ENCODE results near the gene LDLRAD3.

The LDLRAD3 gene

DNA sequence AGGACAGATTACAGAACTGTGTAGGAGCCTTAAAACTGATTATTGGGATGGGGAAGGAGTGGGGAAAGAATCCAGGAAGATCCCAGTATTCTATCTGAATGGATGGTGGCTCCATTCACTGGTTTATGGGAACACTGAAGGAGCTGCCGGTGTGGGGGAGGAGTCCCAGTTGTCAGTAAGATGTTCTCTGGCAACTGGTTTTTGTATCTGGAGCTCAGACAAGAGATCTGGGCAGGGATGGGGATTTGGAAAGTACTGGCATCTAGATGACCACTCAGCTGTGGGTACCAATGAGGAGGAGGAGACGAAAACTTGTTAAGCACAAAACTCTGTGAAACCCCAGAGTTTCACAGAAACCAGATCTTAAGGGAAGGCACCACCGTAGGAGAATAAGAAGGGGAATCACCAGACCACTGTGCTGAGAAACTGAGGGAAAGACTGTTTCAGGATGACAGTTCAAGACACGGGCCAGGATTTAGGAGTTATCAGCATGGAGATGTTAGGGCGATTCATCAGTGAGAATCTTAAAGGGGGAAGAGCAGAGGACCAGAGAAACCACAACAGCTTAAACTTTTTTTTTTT is 28.1 kb downstream of the LDLRAD3 start:
- Histone ChIP-seq H3K9me3 (ENCODE audit: insufficient read depth, low read length, severe bottlenecking) (no peaks in the 10 kb centered on the region), H3K27me3 (ENCODE audit: insufficient read depth, low read length, poor library complexity) (no peaks in the 10 kb centered on the region), H4K20me1 (ENCODE audit: insufficient read depth, low read length) (no peaks in the 10 kb centered on the region), H3K27ac (ENCODE audit: low read length) (no peak overlapping the region), H2AFZ (ENCODE audit: low read depth, low read length) (no peak overlapping the region), H3K36me3 (ENCODE audit: insufficient read depth, low read length) (no peaks in the 10 kb centered on the region), H3K79me2 (ENCODE audit: insufficient read depth, low read length) (no peaks in the 10 kb centered on the region), H3K9ac (ENCODE audit: low read depth, low read length) (no peak overlapping the region), H3K4me1 (ENCODE audit: insufficient read depth, low read length) (no peaks in the 10 kb centered on the region), H3K4me3 (ENCODE audit: low read depth in 1 of 2, low read length in 2 of 2) (no peak overlapping the region), H3K4me2 (ENCODE audit: insufficient read depth, low read length) (no peak overlapping the region)
- ATAC-seq (ENCODE audit: insufficient read depth, low read depth) (no peak), DNase-seq (no peak)
- TF ChIP-seq EZH2 (IDR thresholded peaks at IDR 0.05; ENCODE audit: borderline replicate concordance, low read depth, low read length, severe bottlenecking) (no peak), CTCF (IDR thresholded peaks at IDR 0.05; ENCODE audit: borderline replicate concordance, extremely low read depth, low read length, poor library complexity, severe bottlenecking) (no peak)

DNA sequence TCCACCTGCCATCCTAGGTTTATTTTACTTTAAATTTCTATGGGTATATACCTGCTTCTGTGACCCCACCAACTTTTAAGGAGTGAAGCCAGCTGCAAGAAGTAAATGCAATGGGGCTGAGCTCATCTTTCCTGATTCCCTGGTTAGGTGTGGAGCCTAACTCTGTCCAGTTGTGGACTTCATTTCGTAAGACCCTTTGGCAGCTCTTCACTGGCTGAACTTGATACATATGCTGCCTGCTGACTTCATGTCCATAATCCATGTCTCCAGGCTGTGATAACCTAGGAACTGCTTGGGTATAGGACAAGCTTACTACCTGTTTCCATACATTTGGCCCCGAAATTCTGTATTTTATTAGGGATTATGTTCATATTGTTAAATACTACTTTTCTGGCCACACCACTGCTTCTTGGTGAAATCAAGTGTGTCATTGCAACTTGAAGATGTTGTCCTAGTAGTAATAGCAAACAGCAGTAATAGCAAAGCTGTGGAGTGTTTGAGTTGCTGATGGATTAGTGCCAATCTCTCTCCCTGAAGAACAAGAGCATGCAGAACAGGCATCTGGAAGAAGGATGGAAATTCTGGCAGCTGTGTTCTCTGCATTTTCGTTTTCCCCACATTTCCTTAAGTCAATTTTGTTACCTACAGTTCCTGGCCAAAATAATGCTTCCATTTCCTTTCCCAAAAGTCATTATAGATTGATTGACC is 31.2 kb downstream of the LDLRAD3 start:
- H3K4me2 ChIP-seq (ENCODE audit: insufficient read depth, low read length), result no peak overlapping the region
- H3K27me3 ChIP-seq (ENCODE audit: insufficient read depth, low read length, poor library complexity), result no peaks in the 10 kb centered on the region
- no peaks in the 10 kb centered on the region for H3K9me3 ChIP-seq (ENCODE audit: insufficient read depth, low read length, severe bottlenecking)
- no peak overlapping the region for H3K27ac ChIP-seq (ENCODE audit: low read length)
- H3K36me3 ChIP-seq (ENCODE audit: insufficient read depth, low read length), result no peaks in the 10 kb centered on the region
- TF ChIP-seq CTCF (IDR thresholded peaks at IDR 0.05; ENCODE audit: borderline replicate concordance, extremely low read depth, low read length, poor library complexity, severe bottlenecking) (no peak), EZH2 (IDR thresholded peaks at IDR 0.05; ENCODE audit: borderline replicate concordance, low read depth, low read length, severe bottlenecking) (no peak)
- no peak overlapping the region for H3K9ac ChIP-seq (ENCODE audit: low read depth, low read length)
- H3K79me2 ChIP-seq (ENCODE audit: insufficient read depth, low read length), result no peaks in the 10 kb centered on the region
- no peaks in the 10 kb centered on the region for H3K4me1 ChIP-seq (ENCODE audit: insufficient read depth, low read length)
- no peak for ATAC-seq (ENCODE audit: insufficient read depth, low read depth)
- no peaks in the 10 kb centered on the region for H4K20me1 ChIP-seq (ENCODE audit: insufficient read depth, low read length)
- H2AFZ ChIP-seq (ENCODE audit: low read depth, low read length), result no peak overlapping the region
- DNase-seq, result no peak
- no peak overlapping the region for H3K4me3 ChIP-seq (ENCODE audit: low read depth in 1 of 2, low read length in 2 of 2)

DNA sequence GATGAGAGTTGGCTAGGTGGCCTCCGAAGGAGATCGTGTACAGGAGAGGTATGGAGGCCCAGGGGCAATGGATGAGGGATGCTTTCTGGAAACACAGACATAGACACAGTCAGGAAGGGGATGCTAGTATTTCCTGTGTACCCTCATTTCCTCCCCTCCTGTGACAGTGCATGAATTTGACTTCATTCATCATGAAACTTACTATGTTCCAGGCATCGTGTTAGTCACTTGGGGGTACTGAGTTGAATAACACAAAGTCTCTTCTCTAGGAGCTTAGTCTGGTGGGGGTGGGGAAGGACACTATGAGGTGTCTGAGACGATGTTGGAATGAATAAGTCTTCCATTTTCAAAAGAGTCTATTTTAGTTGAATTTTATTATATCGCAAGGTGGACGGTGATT is 32.6 kb downstream of the LDLRAD3 start:
- no peak overlapping the region for H3K27ac ChIP-seq (ENCODE audit: low read length)
- H3K9me3 ChIP-seq (ENCODE audit: insufficient read depth, low read length, severe bottlenecking), result no peaks in the 10 kb centered on the region
- no peaks in the 10 kb centered on the region for H4K20me1 ChIP-seq (ENCODE audit: insufficient read depth, low read length)
- ATAC-seq (ENCODE audit: insufficient read depth, low read depth), result no peak
- no peak overlapping the region for H3K4me2 ChIP-seq (ENCODE audit: insufficient read depth, low read length)
- no peaks in the 10 kb centered on the region for H3K79me2 ChIP-seq (ENCODE audit: insufficient read depth, low read length)
- no peaks in the 10 kb centered on the region for H3K36me3 ChIP-seq (ENCODE audit: insufficient read depth, low read length)
- DNase-seq, result no peak
- H2AFZ ChIP-seq (ENCODE audit: low read depth, low read length), result no peak overlapping the region
- no peaks in the 10 kb centered on the region for H3K4me1 ChIP-seq (ENCODE audit: insufficient read depth, low read length)
- H3K27me3 ChIP-seq (ENCODE audit: insufficient read depth, low read length, poor library complexity), result no peaks in the 10 kb centered on the region
- no peak overlapping the region for H3K9ac ChIP-seq (ENCODE audit: low read depth, low read length)
- no peak for TF ChIP-seq CTCF (IDR thresholded peaks at IDR 0.05; ENCODE audit: borderline replicate concordance, extremely low read depth, low read length, poor library complexity, severe bottlenecking)
- no peak overlapping the region for H3K4me3 ChIP-seq (ENCODE audit: low read depth in 1 of 2, low read length in 2 of 2)

Data from DND-41 (cell line).